Mesenchymal stem cell (in vitro differentiated cells and primary cell): Measurements from ENCODE around the gene PDE8B.

Source experiments
- DNase-seq: peaks from one replicate; pipeline ENCODE4 v3.0.0-alpha.2; 2013
- H2AFZ ChIP-seq: one replicate; pipeline ENCODE4 v1.6.1; 2013; ENCODE audit warnings: low read depth, mild to moderate bottlenecking, control low read depth, inconsistent platforms, low read length, moderate library complexity
- H2AK5ac ChIP-seq: 2 replicates; pipeline ENCODE4 v1.6.1; 2013; ENCODE audit warnings: low read length, moderate library complexity, mild to moderate bottlenecking, inconsistent platforms; ENCODE audit not compliant: severe bottlenecking
- H2BK120ac ChIP-seq: one replicate; pipeline ENCODE4 v1.6.1; 2013; ENCODE audit warnings: low read depth, mild to moderate bottlenecking, inconsistent platforms, low read length, moderate library complexity
- H2BK12ac ChIP-seq, 2 experiments: one replicate each; pipeline ENCODE4 v1.6.1; 2013; ENCODE audit warnings: inconsistent platforms in 2 of 2, low read length in 2 of 2, mild to moderate bottlenecking in 2 of 2, moderate library complexity in 2 of 2, control low read depth in 1 of 2
- H2BK15ac ChIP-seq: one replicate; pipeline ENCODE4 v1.6.1; 2013; ENCODE audit warnings: mild to moderate bottlenecking, low read depth, inconsistent platforms; ENCODE audit not compliant: poor library complexity, severe bottlenecking
- H2BK5ac ChIP-seq: 2 replicates; pipeline ENCODE4 v1.6.1; 2013; ENCODE audit warnings: low read depth, mild to moderate bottlenecking, low read length, control low read depth, inconsistent platforms; ENCODE audit not compliant: poor library complexity, severe bottlenecking
- H3K14ac ChIP-seq, 2 experiments: one replicate each; pipeline ENCODE4 v1.6.1; 2013; ENCODE audit warnings: inconsistent platforms in 2 of 2, low read length in 2 of 2, control low read depth in 1 of 2, mild to moderate bottlenecking in 1 of 2, moderate library complexity in 1 of 2
- H3K18ac ChIP-seq, 2 experiments: one replicate each; pipeline ENCODE4 v1.6.1; 2013; ENCODE audit warnings: inconsistent platforms in 2 of 2, low read length in 2 of 2, control low read depth in 1 of 2, low read depth in 1 of 2, mild to moderate bottlenecking in 1 of 2
- H3K23ac ChIP-seq, 2 experiments: one replicate each; pipeline ENCODE4 v1.6.1; 2013; ENCODE audit warnings: inconsistent platforms in 2 of 2, low read length in 2 of 2, mild to moderate bottlenecking in 2 of 2, moderate library complexity in 2 of 2, control low read depth in 1 of 2
- H3K27ac ChIP-seq: 2 replicates; pipeline ENCODE4 v1.5.1; 2013; ENCODE audit warnings: mild to moderate bottlenecking, moderate library complexity, low read length, control low read depth, inconsistent platforms; ENCODE audit not compliant: poor library complexity, severe bottlenecking
- H3K27me3 ChIP-seq, 2 experiments: 2 replicates each; pipeline versions ENCODE4 v1.6.1 to v1.7.0; 2013; ENCODE audit warnings: low read length in 2 of 2, mild to moderate bottlenecking in 2 of 2, moderate library complexity in 2 of 2, control low read depth in 1 of 2, inconsistent platforms in 1 of 2; ENCODE audit not compliant: control insufficient read depth in 1 of 2, insufficient read depth in 1 of 2
- H3K36me3 ChIP-seq, 2 experiments: 2 replicates each; pipeline versions ENCODE4 v1.6.1 to v1.7.0; 2013; ENCODE audit warnings: low read length in 2 of 2, control low read depth in 1 of 2, inconsistent platforms in 1 of 2, low read depth in 1 of 2, mild to moderate bottlenecking in 1 of 2; ENCODE audit not compliant: insufficient read depth in 2 of 2, control insufficient read depth in 1 of 2
- H3K4ac ChIP-seq, 2 experiments: one replicate each; pipeline ENCODE4 v1.6.1; 2013; ENCODE audit warnings: inconsistent platforms in 2 of 2, low read length in 2 of 2, mild to moderate bottlenecking in 2 of 2, moderate library complexity in 2 of 2, control low read depth in 1 of 2, low read depth in 1 of 2
- H3K4me1 ChIP-seq: 2 replicates; pipeline ENCODE4 v1.6.1; 2013; ENCODE audit warnings: low read depth, low read length, control low read depth; ENCODE audit not compliant: control insufficient read depth, insufficient read depth
- H3K4me2 ChIP-seq: 2 replicates; pipeline ENCODE4 v1.6.1; 2013; ENCODE audit warnings: low read length, mild to moderate bottlenecking, inconsistent platforms; ENCODE audit not compliant: poor library complexity, severe bottlenecking
- H3K4me3 ChIP-seq, 2 experiments: 2 replicates each; pipeline versions ENCODE4 v1.5.1 to v1.7.0; 2013; ENCODE audit warnings: low read length in 2 of 2, mild to moderate bottlenecking in 2 of 2, control low read depth in 1 of 2, low read depth in 1 of 2; ENCODE audit not compliant: insufficient read depth in 1 of 2
- H3K79me1 ChIP-seq: replicated peaks from 2 replicates; pipeline ENCODE4 v1.6.1; 2013; ENCODE audit warnings: mild to moderate bottlenecking, control low read depth, low read length, inconsistent platforms; ENCODE audit not compliant: poor library complexity, severe bottlenecking
- H3K9ac ChIP-seq: 2 replicates; pipeline ENCODE4 v1.7.0; 2013; ENCODE audit warnings: mild to moderate bottlenecking, low read length, moderate library complexity
- H3K9me3 ChIP-seq: 2 replicates; pipeline ENCODE4 v1.7.0; 2013; ENCODE audit warnings: mild to moderate bottlenecking, low read length; ENCODE audit not compliant: control insufficient read depth
- H4K8ac ChIP-seq: one replicate; pipeline ENCODE4 v1.6.1; 2013; ENCODE audit warnings: inconsistent platforms, mild to moderate bottlenecking, low read length, moderate library complexity
- H4K91ac ChIP-seq: one replicate; pipeline ENCODE4 v1.6.1; 2013; ENCODE audit warnings: mild to moderate bottlenecking, low read length, inconsistent platforms
- WGBS: methylation state at CpG from one replicate; pipeline ENCODE4 v1.1.7; 2013; ENCODE audit warnings: mixed read lengths; 5-methylcytosine and 5-hydroxymethylcytosine counted together

The PDE8B gene

GRCh38 chr5:77398896-77399295 is 188.4 kb downstream of the PDE8B start:
- H2AFZ ChIP-seq, result no peak overlapping the region
- no peak overlapping the region for H2BK15ac ChIP-seq
- no peak overlapping the region for H3K23ac ChIP-seq
- no peak overlapping the region for H2AK5ac ChIP-seq
- no peaks in the 10 kb centered on the region for H3K36me3 ChIP-seq
- peak; percentile 44 for DNase-seq
- no peak overlapping the region for H4K91ac ChIP-seq
- H3K9me3 ChIP-seq, result no peaks in the 10 kb centered on the region
- no peak overlapping the region for H3K18ac ChIP-seq
- H3K27ac ChIP-seq, result no peak overlapping the region
- H3K79me1 ChIP-seq, result no peaks in the 10 kb centered on the region
- no peak overlapping the region for H4K8ac ChIP-seq
- no peak overlapping the region for H2BK120ac ChIP-seq
- no peak overlapping the region for H3K4ac ChIP-seq
- no peak overlapping the region for H3K4me2 ChIP-seq
- no peaks in the 10 kb centered on the region for H3K27me3 ChIP-seq
- peak overlapping the region in 1 of 2 experiments; percentile 79 for H3K14ac ChIP-seq
- H3K4me3 ChIP-seq, result no peak overlapping the region
- H3K4me1 ChIP-seq, result no peaks in the 10 kb centered on the region
- WGBS, result 59% methylated on average over 8 of the region's 8 CpGs
- peak overlapping the region in 1 of 2 experiments; percentile 15 for H2BK12ac ChIP-seq
- no peak overlapping the region for H3K9ac ChIP-seq
- no peak overlapping the region for H2BK5ac ChIP-seq

GRCh38 chr5:77400645-77401044 is 190.2 kb downstream of the PDE8B start:
- H3K4me2 ChIP-seq, result no peak overlapping the region
- no peaks in the 10 kb centered on the region for H3K9me3 ChIP-seq
- no peak overlapping the region for H3K4me3 ChIP-seq
- WGBS, result 86% methylated on average over 1 of the region's 1 CpG
- no peak overlapping the region for H3K23ac ChIP-seq
- DNase-seq, result peak; percentile 78
- H3K4ac ChIP-seq, result no peak overlapping the region
- H3K4me1 ChIP-seq, result no peaks in the 10 kb centered on the region
- no peaks in the 10 kb centered on the region for H3K79me1 ChIP-seq
- H4K91ac ChIP-seq, result no peak overlapping the region
- H3K27ac ChIP-seq, result no peak overlapping the region
- H2BK15ac ChIP-seq, result no peak overlapping the region
- H2AK5ac ChIP-seq, result no peak overlapping the region
- H3K18ac ChIP-seq, result no peak overlapping the region
- no peak overlapping the region for H3K9ac ChIP-seq
- H2BK120ac ChIP-seq, result no peak overlapping the region
- H2AFZ ChIP-seq, result no peak overlapping the region
- no peak overlapping the region for H2BK5ac ChIP-seq
- H4K8ac ChIP-seq, result no peak overlapping the region
- no peaks in the 10 kb centered on the region for H3K27me3 ChIP-seq
- no peaks in the 10 kb centered on the region for H3K36me3 ChIP-seq
- H2BK12ac ChIP-seq, result no peak overlapping the region
- H3K14ac ChIP-seq, result no peak overlapping the region

- Histone ChIP-seq H4K91ac (no peak overlapping the region), H3K27me3 (peaks cover 5 to 9% of the 10 kb centered on the region in 2 experiments), H3K4me3 (no peak overlapping the region), H4K8ac (no peak overlapping the region), H3K4ac (no peak overlapping the region), H3K18ac (no peak overlapping the region), H2BK12ac (no peak overlapping the region), H3K79me1 (no peaks in the 10 kb centered on the region), H3K23ac (no peak overlapping the region), H3K4me1 (no peaks in the 10 kb centered on the region), H3K27ac (no peak overlapping the region), H3K4me2 (no peak overlapping the region), H3K9ac (no peak overlapping the region), H2AK5ac (no peak overlapping the region), H2BK15ac (no peak overlapping the region), H2AFZ (no peak overlapping the region), H3K36me3 (no peaks in the 10 kb centered on the region), H3K14ac (no peak overlapping the region), H2BK120ac (no peak overlapping the region), H2BK5ac (no peak overlapping the region), H3K9me3 (no peaks in the 10 kb centered on the region)
- 93% methylated on average over 6 of the region's 6 CpGs for WGBS
- DNase-seq, result no peak
Observed at GRCh38 chr5:77402796-77403195, 192.3 kb downstream of the PDE8B start.

GRCh38 chr5:77407152-77407551 is 196.7 kb downstream of the PDE8B start:
- no peaks in the 10 kb centered on the region for H3K9me3 ChIP-seq
- H4K91ac ChIP-seq, result no peak overlapping the region
- H3K27ac ChIP-seq, result no peak overlapping the region
- no peak overlapping the region for H3K4me2 ChIP-seq
- H2BK12ac ChIP-seq, result no peak overlapping the region
- H3K4me3 ChIP-seq, result no peak overlapping the region
- no peak overlapping the region for H2BK5ac ChIP-seq
- no peak for DNase-seq
- no peak overlapping the region for H2AK5ac ChIP-seq
- no peak overlapping the region for H3K9ac ChIP-seq
- no peak overlapping the region for H3K23ac ChIP-seq
- no peak overlapping the region for H3K18ac ChIP-seq
- H3K14ac ChIP-seq, result no peak overlapping the region
- no peak overlapping the region for H4K8ac ChIP-seq
- no peaks in the 10 kb centered on the region for H3K79me1 ChIP-seq
- H2AFZ ChIP-seq, result no peak overlapping the region
- peaks cover 19 to 21% of the 10 kb centered on the region in 2 experiments for H3K27me3 ChIP-seq
- no peak overlapping the region for H3K4ac ChIP-seq
- no peak overlapping the region for H2BK15ac ChIP-seq
- peaks cover 1% of the 10 kb centered on the region for H3K4me1 ChIP-seq
- H2BK120ac ChIP-seq, result no peak overlapping the region
- H3K36me3 ChIP-seq, result no peaks in the 10 kb centered on the region
- 93% methylated on average over 10 of the region's 10 CpGs for WGBS
